GM21786 (cell line): ENCODE results near the gene ZMYND11.
"Not testable (repeated sequence)": the region's sequence is repeated elsewhere in the genome, so short reads cannot be mapped to it uniquely, and the experiment has no call there.

ENCODE experiments used
- ATAC-seq: cut with Tn5 transposase; IDR thresholded peaks from one replicate; pipeline ENCODE4 v1.9.1; 2021; ENCODE audit not compliant: unreplicated experiment

ZMYND11 gene

GRCh38 chr10:279232-279631, 144.0 kb downstream of the ZMYND11 start:
- ATAC-seq, result no peak

- no peak for ATAC-seq
Measured at GRCh38 chr10:279655-280054, 144.4 kb downstream of the ZMYND11 start.

- ATAC-seq, result no peak
Measured at GRCh38 chr10:282294-283139, 147.3 kb downstream of the ZMYND11 start.

GRCh38 chr10:283140-283479, 147.9 kb downstream of the ZMYND11 start:
- no peak for ATAC-seq

GRCh38 chr10:283916-284356, 148.7 kb downstream of the ZMYND11 start:
- ATAC-seq, result peak; percentile 78

- no peak for ATAC-seq
Measured at GRCh38 chr10:285216-285615, 150.0 kb downstream of the ZMYND11 start.

GRCh38 chr10:287026-287709, 151.9 kb downstream of the ZMYND11 start:
- ATAC-seq, result no peak

- ATAC-seq, result no peak
Measured at GRCh38 chr10:287814-288213, 152.6 kb downstream of the ZMYND11 start.

- ATAC-seq, result no peak
Measured at GRCh38 chr10:288316-289200, 153.3 kb downstream of the ZMYND11 start.

- ATAC-seq, result no peak
Measured at GRCh38 chr10:289581-289980, 154.3 kb downstream of the ZMYND11 start.

- ATAC-seq, result no peak
Measured at GRCh38 chr10:290026-290725, 154.9 kb downstream of the ZMYND11 start.

GRCh38 chr10:293636-294035, 158.4 kb downstream of the ZMYND11 start:
- no peak for ATAC-seq

- ATAC-seq, result no peak
Measured at GRCh38 chr10:297567-297966, 162.3 kb downstream of the ZMYND11 start.

GRCh38 chr10:298033-298432, 162.8 kb downstream of the ZMYND11 start:
- no peak for ATAC-seq

GRCh38 chr10:299512-299911, 164.3 kb downstream of the ZMYND11 start:
- no peak for ATAC-seq

GRCh38 chr10:299969-300368, 164.7 kb downstream of the ZMYND11 start:
- peak; percentile 58 for ATAC-seq

GRCh38 chr10:300580-300979, 165.3 kb downstream of the ZMYND11 start:
- ATAC-seq, result not testable (repeated sequence)

- no peak for ATAC-seq
Measured at GRCh38 chr10:301536-301935, 166.3 kb downstream of the ZMYND11 start.
